HG02642 (cell line): ENCODE measurements around the gene CDK5R1.

Source experiments
- ATAC-seq: cut with Tn5 transposase; IDR thresholded peaks from one replicate; pipeline ENCODE4 v1.9.1; 2021; ENCODE audit warnings: mild to moderate bottlenecking; ENCODE audit not compliant: unreplicated experiment, poor library complexity

The CDK5R1 gene

GRCh38 chr17:32491371-32492263 lies 4.8 kb downstream of the CDK5R1 start:
- no peak for ATAC-seq

- ATAC-seq, result no peak
Measured at GRCh38 chr17:32492264-32492589, 5.4 kb downstream of the CDK5R1 start.

- ATAC-seq, result no peak
Measured at GRCh38 chr17:32492648-32493289, 6.0 kb downstream of the CDK5R1 start.

GRCh38 chr17:32493571-32493970 lies 6.8 kb downstream of the CDK5R1 start:
- no peak for ATAC-seq

- no peak for ATAC-seq
Measured at GRCh38 chr17:32493976-32494513, 7.3 kb downstream of the CDK5R1 start.

- no peak for ATAC-seq
Measured at GRCh38 chr17:32494621-32495358, 8.0 kb downstream of the CDK5R1 start.

GRCh38 chr17:32495359-32496231 lies 8.8 kb downstream of the CDK5R1 start:
- ATAC-seq, result no peak

GRCh38 chr17:32496395-32497073 lies 9.7 kb downstream of the CDK5R1 start:
- ATAC-seq, result no peak

- no peak for ATAC-seq
Measured at GRCh38 chr17:32497431-32498205, 10.8 kb downstream of the CDK5R1 start.

GRCh38 chr17:32498391-32498790 lies 11.6 kb downstream of the CDK5R1 start:
- no peak for ATAC-seq

GRCh38 chr17:32502013-32502412 lies 15.2 kb downstream of the CDK5R1 start:
- ATAC-seq, result no peak

GRCh38 chr17:32502710-32503109 lies 15.9 kb downstream of the CDK5R1 start:
- ATAC-seq, result no peak

- ATAC-seq, result peak; percentile 82
Measured at GRCh38 chr17:32503251-32504165, 16.7 kb downstream of the CDK5R1 start.

GRCh38 chr17:32504166-32504990 lies 17.6 kb downstream of the CDK5R1 start:
- no peak for ATAC-seq

GRCh38 chr17:32508926-32509325 lies 22.1 kb downstream of the CDK5R1 start:
- ATAC-seq, result no peak

- ATAC-seq, result no peak
Measured at GRCh38 chr17:32510466-32510865, 23.7 kb downstream of the CDK5R1 start.

- no peak for ATAC-seq
Measured at GRCh38 chr17:32512328-32512727, 25.5 kb downstream of the CDK5R1 start.
